Stimulated activated naive B cell treated with anti-CD40 and anti-IgM and Interleukin-4, amounts not matched to agents 10 μg/mL and 1 μg/mL and 100 μg/mL, for 72 hours (primary cell): Measurements from ENCODE around the gene UGT1A5.

ENCODE experiments used
- ATAC-seq, 2 donors: fragments of 150-1000 bp; cut with Tn5 transposase; replicated peaks; 2 replicates each; pipeline ENCODE4 v1.10.0; 2021; ENCODE audit warnings: moderate library complexity in 1 of 2
- DNase-seq: peaks from one replicate; pipeline ENCODE4 v3.0.0; 2021
- H3K27ac Mint-ChIP-seq: one replicate; pipeline ENCODE4 v1.8.0; 2022; ENCODE audit warnings: mild to moderate bottlenecking, mixed read lengths
- H3K27me3 Mint-ChIP-seq, 2 donors: one replicate each; pipeline ENCODE4 v1.8.0; 2022; ENCODE audit warnings: mixed read lengths in 2 of 2
- H3K36me3 Mint-ChIP-seq, 2 donors: one replicate each; pipeline ENCODE4 v1.8.0; 2022; ENCODE audit warnings: mixed read lengths in 2 of 2, mild to moderate bottlenecking in 1 of 2
- H3K4me1 Mint-ChIP-seq, 2 donors: one replicate each; pipeline ENCODE4 v1.8.0; 2022; ENCODE audit warnings: mixed read lengths in 2 of 2, mild to moderate bottlenecking in 1 of 2
- H3K4me3 Mint-ChIP-seq, 2 donors: one replicate each; pipeline ENCODE4 v1.8.0; 2022; ENCODE audit warnings: mild to moderate bottlenecking in 2 of 2, mixed read lengths in 2 of 2, moderate library complexity in 1 of 2
- H3K9me3 Mint-ChIP-seq, 2 donors: one replicate each; pipeline ENCODE4 v1.8.0; 2022; ENCODE audit warnings: mixed read lengths in 2 of 2, mild to moderate bottlenecking in 1 of 2

UGT1A5 gene

DNA sequence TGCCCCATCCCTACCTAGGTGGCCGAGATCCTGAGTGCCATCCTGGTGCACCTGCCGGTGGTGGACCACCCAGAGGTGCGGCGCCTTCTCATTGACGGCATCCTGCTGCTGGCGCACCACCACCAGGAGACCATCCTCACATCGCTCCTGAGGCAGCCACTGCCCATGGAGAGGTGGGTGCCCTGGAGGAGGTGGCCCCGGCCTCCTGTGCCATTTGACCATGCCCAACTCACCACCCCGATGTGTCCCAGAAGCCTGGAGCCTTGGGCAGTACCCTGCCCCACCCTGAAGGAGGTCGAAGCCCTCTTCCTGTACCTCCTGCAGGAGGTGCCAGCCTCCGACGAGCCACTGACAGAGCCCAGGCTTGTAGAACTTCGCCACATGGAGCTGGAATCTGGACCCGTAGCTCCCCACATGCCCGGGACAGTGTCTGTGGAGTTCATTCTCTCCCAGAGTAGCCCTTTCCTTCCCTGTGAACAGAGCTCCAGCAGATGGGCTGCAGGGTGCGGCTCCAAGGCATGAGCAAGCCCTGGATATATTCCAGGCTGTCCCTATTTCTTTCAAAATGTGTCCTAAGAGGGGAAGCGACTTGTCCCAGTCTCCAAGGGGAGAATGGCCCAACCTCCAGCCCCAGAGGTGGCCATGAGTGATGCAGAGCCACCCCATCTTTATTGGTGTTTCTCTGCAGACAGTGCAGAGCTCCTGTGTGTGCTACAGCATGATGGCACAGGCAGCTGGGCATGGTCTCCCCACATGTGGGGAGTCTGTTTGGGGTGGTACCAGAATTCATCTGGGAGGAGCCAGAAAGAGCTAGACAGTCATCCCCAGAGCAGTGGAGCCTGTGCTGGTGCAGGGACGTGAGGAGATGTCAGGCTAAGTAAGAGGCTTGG, 107.4 kb downstream of the UGT1A5 start:
- H3K27ac Mint-ChIP-seq = no peak overlapping the region
- no peaks in the 10 kb centered on the region for H3K4me1 Mint-ChIP-seq
- peaks cover 9 to 14% of the 10 kb centered on the region in 2 donors for H3K27me3 Mint-ChIP-seq
- H3K4me3 Mint-ChIP-seq = no peak overlapping the region
- ATAC-seq (no peak), DNase-seq (no peak)
- H3K36me3 Mint-ChIP-seq = no peaks in the 10 kb centered on the region
- H3K9me3 Mint-ChIP-seq = no peaks in the 10 kb centered on the region

- DNase-seq (no peak), ATAC-seq (no peak)
- Mint-ChIP-seq H3K4me3 (no peak overlapping the region), H3K4me1 (no peaks in the 10 kb centered on the region), H3K36me3 (no peaks in the 10 kb centered on the region), H3K27ac (no peak overlapping the region), H3K9me3 (no peaks in the 10 kb centered on the region), H3K27me3 (peaks cover 9 to 14% of the 10 kb centered on the region in 2 donors)
Observed at GRCh38 chr2:233820774-233821105, 108.0 kb downstream of the UGT1A5 start.

DNA sequence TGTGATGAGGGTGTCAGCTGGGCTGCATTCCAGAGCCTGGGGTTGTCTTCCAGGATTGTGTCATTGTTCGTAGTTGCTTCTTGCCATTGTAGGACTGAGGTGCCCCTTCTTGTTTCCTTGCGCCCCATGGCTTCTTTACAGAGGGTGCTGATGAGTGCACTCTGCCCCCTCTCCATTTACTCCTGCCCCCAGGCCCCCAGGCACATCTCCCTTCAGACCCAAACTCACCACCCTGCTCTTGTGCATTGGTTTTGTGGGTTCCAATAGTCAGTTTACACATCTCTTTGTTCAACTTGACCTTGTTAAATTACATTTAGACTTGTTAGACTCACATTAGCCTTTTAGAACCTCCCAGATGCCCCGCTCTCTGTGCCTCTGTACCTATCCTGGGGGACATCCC, 108.5 kb downstream of the UGT1A5 start:
- H3K4me3 Mint-ChIP-seq = no peak overlapping the region
- DNase-seq (no peak), ATAC-seq (no peak)
- H3K27me3 Mint-ChIP-seq = peaks cover 9 to 11% of the 10 kb centered on the region in 2 donors
- H3K4me1 Mint-ChIP-seq = no peaks in the 10 kb centered on the region
- no peak overlapping the region for H3K27ac Mint-ChIP-seq
- H3K36me3 Mint-ChIP-seq = no peaks in the 10 kb centered on the region
- peaks cover 0 to 1% of the 10 kb centered on the region in 2 donors for H3K9me3 Mint-ChIP-seq

DNA sequence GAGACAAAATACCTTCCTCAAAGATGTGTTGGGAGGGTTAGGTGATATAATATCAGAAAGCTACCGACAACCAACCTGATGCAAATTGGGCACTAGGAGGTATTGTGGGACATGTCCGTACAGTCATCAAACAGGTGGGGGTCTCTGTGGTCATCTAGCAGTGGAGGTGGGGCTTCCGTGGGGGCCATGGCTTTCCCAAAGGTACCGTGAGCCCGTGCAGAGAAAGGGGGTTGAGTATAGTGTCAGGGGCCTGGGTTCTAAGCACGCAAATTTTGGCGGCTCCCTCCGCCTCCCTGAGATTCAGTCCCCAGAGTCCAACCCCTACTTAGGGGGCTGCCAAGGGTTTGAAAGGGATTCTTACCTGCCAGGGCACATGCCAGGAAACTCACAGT, 109.0 kb downstream of the UGT1A5 start:
- Mint-ChIP-seq H3K9me3 (peaks cover 0 to 2% of the 10 kb centered on the region in 2 donors), H3K36me3 (no peaks in the 10 kb centered on the region), H3K27ac (no peak overlapping the region), H3K4me1 (no peaks in the 10 kb centered on the region), H3K4me3 (no peak overlapping the region), H3K27me3 (peaks cover 6 to 9% of the 10 kb centered on the region in 2 donors)
- ATAC-seq (no peak), DNase-seq (no peak)

- peaks cover 0 to 2% of the 10 kb centered on the region in 2 donors for H3K9me3 Mint-ChIP-seq
- H3K4me1 Mint-ChIP-seq = no peaks in the 10 kb centered on the region
- H3K27ac Mint-ChIP-seq = no peak overlapping the region
- DNase-seq = no peak
- H3K27me3 Mint-ChIP-seq = peaks cover 2 to 6% of the 10 kb centered on the region in 2 donors
- H3K4me3 Mint-ChIP-seq = no peak overlapping the region
- no peak for ATAC-seq
- no peaks in the 10 kb centered on the region for H3K36me3 Mint-ChIP-seq
Observed at GRCh38 chr2:233822101-233822771, 109.5 kb downstream of the UGT1A5 start.
